ENCODE data around the gene PDLIM5.

The PDLIM5 gene

GRCh38 chr4:94412658-94413038 lies 39.1 kb upstream of the PDLIM5 start:
- Histone ChIP-seq H3K4ac (ENCODE audit: low read depth in 1 of 2, low read length in 2 of 2) (no peak overlapping the region), H3K4me1 (ENCODE audit: control insufficient read depth, insufficient read depth, low read depth, low read length) (no peaks in the 10 kb centered on the region), H4K8ac (ENCODE audit: low read length) (no peak overlapping the region), H3K23ac (ENCODE audit: low read length in 2 of 2) (no peak overlapping the region), H3K36me3 (ENCODE audit: control insufficient read depth in 1 of 2, insufficient read depth in 2 of 2, low read depth in 1 of 2, low read length in 2 of 2) (no peaks in the 10 kb centered on the region), H3K9me3 (ENCODE audit: control insufficient read depth, low read length) (no peaks in the 10 kb centered on the region), H2BK15ac (ENCODE audit: low read depth, poor library complexity, severe bottlenecking) (no peak overlapping the region), H3K9ac (ENCODE audit: low read length) (peak overlapping the region; percentile 51), H2AK5ac (ENCODE audit: low read length, severe bottlenecking) (no peak overlapping the region), H4K91ac (ENCODE audit: low read length) (no peak overlapping the region), H3K14ac (ENCODE audit: low read length in 2 of 2) (no peak overlapping the region), H3K27me3 (ENCODE audit: control insufficient read depth in 1 of 2, insufficient read depth in 1 of 2, low read length in 2 of 2) (no peaks in the 10 kb centered on the region), H3K27ac (ENCODE audit: low read length, poor library complexity, severe bottlenecking) (no peak overlapping the region), H3K18ac (ENCODE audit: low read depth in 1 of 2, low read length in 2 of 2) (no peak overlapping the region), H3K4me2 (ENCODE audit: low read length, poor library complexity, severe bottlenecking) (peak overlapping the region; percentile 65), H2AFZ (ENCODE audit: low read depth, low read length) (no peak overlapping the region), H2BK120ac (ENCODE audit: low read depth, low read length) (no peak overlapping the region), H2BK5ac (ENCODE audit: low read depth, low read length, poor library complexity, severe bottlenecking) (no peak overlapping the region), H2BK12ac (ENCODE audit: low read length in 2 of 2) (no peak overlapping the region), H3K4me3 (ENCODE audit: insufficient read depth in 1 of 2, low read depth in 1 of 2, low read length in 2 of 2) (peak overlapping the region in 1 of 2 experiments; percentile 55), H3K79me1 (replicated peaks; ENCODE audit: low read length, poor library complexity, severe bottlenecking) (no peaks in the 10 kb centered on the region)
- WGBS, result under 1% methylated on average over 6 of the region's 6 CpGs
- peak; percentile 69 for DNase-seq

DNA sequence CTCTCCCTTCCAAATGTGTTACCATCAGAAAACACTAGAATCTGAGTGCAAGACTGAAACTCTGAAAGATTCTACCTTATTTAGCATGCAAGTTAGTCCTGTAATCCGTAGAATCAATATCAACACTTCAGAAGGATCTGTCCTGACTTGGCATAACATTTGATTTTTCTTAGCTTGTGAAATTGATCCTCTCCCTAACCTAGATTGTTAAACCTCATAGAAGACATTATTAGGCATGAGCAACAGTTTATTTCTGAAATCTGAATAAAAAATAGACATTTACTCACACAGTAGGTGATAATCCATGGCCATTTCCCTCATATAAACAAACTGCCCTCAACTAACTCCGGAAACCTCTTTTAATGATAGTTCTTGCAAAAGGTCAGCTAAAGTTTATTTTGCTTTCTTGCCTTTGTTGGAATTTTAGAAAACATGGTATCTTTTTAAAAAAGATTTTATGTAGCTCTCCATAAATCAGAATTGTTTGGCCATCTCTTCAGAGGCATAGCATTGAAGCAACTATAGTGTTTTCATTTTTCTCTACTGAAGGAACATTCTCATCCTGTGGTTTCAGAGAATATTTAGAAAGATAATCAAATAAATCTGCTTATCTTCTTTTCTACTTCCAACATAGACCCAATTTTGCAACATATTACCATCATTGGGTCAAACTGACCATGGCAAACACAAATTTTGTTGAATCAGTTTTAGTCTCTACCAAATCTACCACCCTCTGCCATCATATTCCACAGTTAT lies 38.5 kb upstream of the PDLIM5 start:
- Histone ChIP-seq H2BK15ac (ENCODE audit: low read depth, poor library complexity, severe bottlenecking) (no peak overlapping the region), H3K27ac (ENCODE audit: low read length, poor library complexity, severe bottlenecking) (no peak overlapping the region), H3K4me2 (ENCODE audit: low read length, poor library complexity, severe bottlenecking) (no peak overlapping the region), H3K9ac (ENCODE audit: low read length) (peak overlapping the region; percentile 51), H4K8ac (ENCODE audit: low read length) (no peak overlapping the region), H3K18ac (ENCODE audit: low read depth in 1 of 2, low read length in 2 of 2) (no peak overlapping the region), H2BK120ac (ENCODE audit: low read depth, low read length) (no peak overlapping the region), H3K4me1 (ENCODE audit: control insufficient read depth, insufficient read depth, low read depth, low read length) (no peaks in the 10 kb centered on the region), H3K4me3 (ENCODE audit: insufficient read depth in 1 of 2, low read depth in 1 of 2, low read length in 2 of 2) (peak overlapping the region in 1 of 2 experiments; percentile 55), H3K4ac (ENCODE audit: low read depth in 1 of 2, low read length in 2 of 2) (no peak overlapping the region), H3K27me3 (ENCODE audit: control insufficient read depth in 1 of 2, insufficient read depth in 1 of 2, low read length in 2 of 2) (no peaks in the 10 kb centered on the region), H2AFZ (ENCODE audit: low read depth, low read length) (no peak overlapping the region), H3K14ac (ENCODE audit: low read length in 2 of 2) (no peak overlapping the region), H2BK12ac (ENCODE audit: low read length in 2 of 2) (no peak overlapping the region), H2BK5ac (ENCODE audit: low read depth, low read length, poor library complexity, severe bottlenecking) (no peak overlapping the region), H2AK5ac (ENCODE audit: low read length, severe bottlenecking) (no peak overlapping the region), H3K9me3 (ENCODE audit: control insufficient read depth, low read length) (no peaks in the 10 kb centered on the region), H3K36me3 (ENCODE audit: control insufficient read depth in 1 of 2, insufficient read depth in 2 of 2, low read depth in 1 of 2, low read length in 2 of 2) (no peaks in the 10 kb centered on the region), H4K91ac (ENCODE audit: low read length) (no peak overlapping the region), H3K79me1 (replicated peaks; ENCODE audit: low read length, poor library complexity, severe bottlenecking) (no peaks in the 10 kb centered on the region), H3K23ac (ENCODE audit: low read length in 2 of 2) (no peak overlapping the region)
- DNase-seq, result peak; percentile 55
- 18% methylated on average over 1 of the region's 2 CpGs for WGBS

DNA sequence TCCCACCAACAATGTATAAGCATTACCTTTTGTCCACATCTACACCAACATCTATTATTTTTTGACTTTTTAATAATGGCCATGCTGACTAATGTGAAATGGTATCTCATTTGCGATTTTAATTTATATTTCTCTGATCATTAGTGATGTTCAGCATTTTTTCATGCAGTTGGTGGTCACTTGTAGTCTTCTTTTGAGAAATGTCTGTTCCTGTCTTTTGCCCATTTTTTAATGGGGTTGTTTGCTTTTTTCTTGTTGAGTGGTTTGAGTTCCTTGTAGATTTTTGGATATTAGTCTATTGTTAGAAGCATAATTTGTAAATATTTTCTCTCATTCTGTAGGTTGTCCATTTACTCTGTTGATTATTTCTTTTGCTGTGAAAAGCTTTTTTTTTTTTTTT lies 36.8 kb upstream of the PDLIM5 start:
- DNase-seq, result no peak
- Histone ChIP-seq H2BK5ac (ENCODE audit: low read depth, low read length, poor library complexity, severe bottlenecking) (no peak overlapping the region), H3K14ac (ENCODE audit: low read length in 2 of 2) (no peak overlapping the region), H2AFZ (ENCODE audit: low read depth, low read length) (no peak overlapping the region), H3K18ac (ENCODE audit: low read depth in 1 of 2, low read length in 2 of 2) (no peak overlapping the region), H2AK5ac (ENCODE audit: low read length, severe bottlenecking) (no peak overlapping the region), H3K79me1 (replicated peaks; ENCODE audit: low read length, poor library complexity, severe bottlenecking) (no peaks in the 10 kb centered on the region), H4K8ac (ENCODE audit: low read length) (no peak overlapping the region), H3K4me1 (ENCODE audit: control insufficient read depth, insufficient read depth, low read depth, low read length) (no peaks in the 10 kb centered on the region), H4K91ac (ENCODE audit: low read length) (no peak overlapping the region), H3K9ac (ENCODE audit: low read length) (no peak overlapping the region), H2BK120ac (ENCODE audit: low read depth, low read length) (no peak overlapping the region), H3K23ac (ENCODE audit: low read length in 2 of 2) (no peak overlapping the region), H2BK15ac (ENCODE audit: low read depth, poor library complexity, severe bottlenecking) (no peak overlapping the region), H3K27ac (ENCODE audit: low read length, poor library complexity, severe bottlenecking) (no peak overlapping the region), H3K4ac (ENCODE audit: low read depth in 1 of 2, low read length in 2 of 2) (no peak overlapping the region), H3K9me3 (ENCODE audit: control insufficient read depth, low read length) (no peaks in the 10 kb centered on the region), H3K4me2 (ENCODE audit: low read length, poor library complexity, severe bottlenecking) (no peak overlapping the region), H3K4me3 (ENCODE audit: insufficient read depth in 1 of 2, low read depth in 1 of 2, low read length in 2 of 2) (no peak overlapping the region), H3K27me3 (ENCODE audit: control insufficient read depth in 1 of 2, insufficient read depth in 1 of 2, low read length in 2 of 2) (no peaks in the 10 kb centered on the region), H3K36me3 (ENCODE audit: control insufficient read depth in 1 of 2, insufficient read depth in 2 of 2, low read depth in 1 of 2, low read length in 2 of 2) (no peaks in the 10 kb centered on the region), H2BK12ac (ENCODE audit: low read length in 2 of 2) (no peak overlapping the region)
- 100% methylated on average over 1 of the region's 1 CpG for WGBS

DNA sequence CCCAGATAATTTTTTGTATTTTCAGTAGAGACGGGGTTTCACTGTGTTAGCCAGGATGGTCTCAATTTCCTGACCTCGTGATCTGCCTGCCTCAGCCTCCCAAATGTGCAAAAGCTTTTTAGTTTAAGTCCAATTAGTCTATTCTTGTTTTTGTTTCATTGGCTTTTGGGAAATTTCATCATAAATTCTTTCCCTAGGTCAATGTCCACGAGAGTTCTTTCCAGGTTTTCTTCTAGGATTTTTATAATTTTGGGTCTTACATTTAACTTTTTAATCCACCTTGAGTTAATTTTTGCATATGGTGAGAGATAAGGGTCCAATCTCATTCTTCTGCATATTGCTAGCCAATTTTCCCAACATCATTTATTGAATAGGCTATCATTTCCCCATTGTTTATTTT lies 36.3 kb upstream of the PDLIM5 start:
- Histone ChIP-seq H2AK5ac (ENCODE audit: low read length, severe bottlenecking) (no peak overlapping the region), H3K79me1 (replicated peaks; ENCODE audit: low read length, poor library complexity, severe bottlenecking) (no peaks in the 10 kb centered on the region), H4K8ac (ENCODE audit: low read length) (no peak overlapping the region), H3K23ac (ENCODE audit: low read length in 2 of 2) (no peak overlapping the region), H3K27me3 (ENCODE audit: control insufficient read depth in 1 of 2, insufficient read depth in 1 of 2, low read length in 2 of 2) (no peaks in the 10 kb centered on the region), H3K9ac (ENCODE audit: low read length) (no peak overlapping the region), H2BK5ac (ENCODE audit: low read depth, low read length, poor library complexity, severe bottlenecking) (no peak overlapping the region), H3K4ac (ENCODE audit: low read depth in 1 of 2, low read length in 2 of 2) (no peak overlapping the region), H3K4me3 (ENCODE audit: insufficient read depth in 1 of 2, low read depth in 1 of 2, low read length in 2 of 2) (no peak overlapping the region), H3K4me2 (ENCODE audit: low read length, poor library complexity, severe bottlenecking) (no peak overlapping the region), H3K14ac (ENCODE audit: low read length in 2 of 2) (no peak overlapping the region), H3K4me1 (ENCODE audit: control insufficient read depth, insufficient read depth, low read depth, low read length) (no peaks in the 10 kb centered on the region), H2BK120ac (ENCODE audit: low read depth, low read length) (no peak overlapping the region), H2AFZ (ENCODE audit: low read depth, low read length) (no peak overlapping the region), H3K36me3 (ENCODE audit: control insufficient read depth in 1 of 2, insufficient read depth in 2 of 2, low read depth in 1 of 2, low read length in 2 of 2) (no peaks in the 10 kb centered on the region), H2BK15ac (ENCODE audit: low read depth, poor library complexity, severe bottlenecking) (no peak overlapping the region), H3K27ac (ENCODE audit: low read length, poor library complexity, severe bottlenecking) (no peak overlapping the region), H3K18ac (ENCODE audit: low read depth in 1 of 2, low read length in 2 of 2) (no peak overlapping the region), H2BK12ac (ENCODE audit: low read length in 2 of 2) (no peak overlapping the region), H3K9me3 (ENCODE audit: control insufficient read depth, low read length) (no peaks in the 10 kb centered on the region), H4K91ac (ENCODE audit: low read length) (no peak overlapping the region)
- DNase-seq, result no peak
- WGBS, result 100% methylated on average over 1 of the region's 3 CpGs

Data from mesenchymal stem cell (in vitro differentiated cells and primary cell).